Measurements from ENCODE around the gene IL2RG. TPM values are rescaled to one million over a fixed set of nuclear protein-coding genes. Genes with fewer than 3 reads are reported as not detected.

The IL2RG gene
- total RNA-seq, 1 donor from 2014 or later: 8.9 TPM

DNA sequence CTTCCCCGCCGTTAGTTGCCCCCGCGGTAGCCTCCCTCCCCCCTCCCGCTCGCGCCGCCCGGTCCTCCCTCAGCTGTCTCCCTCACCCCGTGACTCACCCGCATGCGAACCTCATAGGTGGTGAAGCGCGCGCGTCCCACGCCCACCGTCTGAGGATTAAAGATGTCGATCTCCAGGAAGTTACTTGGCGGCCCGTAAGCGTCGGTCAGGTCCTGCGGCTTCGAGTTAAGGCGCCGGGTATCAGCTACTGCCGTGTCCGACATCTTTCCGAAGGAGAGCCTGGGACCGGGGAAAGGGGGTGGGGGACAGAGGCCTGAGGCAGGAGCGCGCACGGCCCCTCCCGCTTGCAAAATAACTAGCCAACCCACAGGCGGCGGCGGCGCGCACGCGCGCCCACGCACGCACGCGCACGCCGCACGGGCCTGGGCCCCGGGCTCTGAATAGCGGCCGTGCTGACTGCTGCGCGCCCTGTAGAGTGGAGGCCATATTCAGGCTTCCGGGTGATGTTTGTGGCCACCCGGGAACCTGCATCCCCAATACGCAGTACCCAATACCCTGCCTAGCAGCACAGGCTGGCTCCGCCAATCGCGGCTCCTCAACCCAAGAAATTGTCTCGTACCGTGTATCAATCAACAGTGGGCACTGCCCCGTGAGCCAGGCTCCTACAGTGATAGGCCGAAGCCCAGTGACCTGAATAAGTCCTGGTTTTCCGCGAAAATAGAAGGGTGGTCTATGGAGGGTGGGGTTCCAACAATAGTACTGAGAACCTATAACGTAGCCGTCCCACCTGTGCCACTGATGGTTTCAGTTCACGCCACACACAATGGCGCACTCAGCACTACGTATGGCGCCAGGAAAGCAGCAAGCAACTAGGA is 43.1 kb downstream of the IL2RG start, which contains the start of gene SNX12:
TSS of gene SNX12 (minus strand) at position 291 of the 875 bp plus-strand sequence. CDS start at position 263, 28 bp downstream.
- peak; percentile 94 for DNase-seq (ENCODE audit: low spot score)

- no peak for DNase-seq (ENCODE audit: low spot score)
Observed at GRCh38 chrX:71067712-71068043, 43.7 kb downstream of the IL2RG start.

GRCh38 chrX:71067089-71067488 is 44.3 kb downstream of the IL2RG start:
- no peak for DNase-seq (ENCODE audit: low spot score)

- DNase-seq (ENCODE audit: low spot score): no peak
Observed at GRCh38 chrX:71060127-71060526, 51.2 kb downstream of the IL2RG start.

DNA sequence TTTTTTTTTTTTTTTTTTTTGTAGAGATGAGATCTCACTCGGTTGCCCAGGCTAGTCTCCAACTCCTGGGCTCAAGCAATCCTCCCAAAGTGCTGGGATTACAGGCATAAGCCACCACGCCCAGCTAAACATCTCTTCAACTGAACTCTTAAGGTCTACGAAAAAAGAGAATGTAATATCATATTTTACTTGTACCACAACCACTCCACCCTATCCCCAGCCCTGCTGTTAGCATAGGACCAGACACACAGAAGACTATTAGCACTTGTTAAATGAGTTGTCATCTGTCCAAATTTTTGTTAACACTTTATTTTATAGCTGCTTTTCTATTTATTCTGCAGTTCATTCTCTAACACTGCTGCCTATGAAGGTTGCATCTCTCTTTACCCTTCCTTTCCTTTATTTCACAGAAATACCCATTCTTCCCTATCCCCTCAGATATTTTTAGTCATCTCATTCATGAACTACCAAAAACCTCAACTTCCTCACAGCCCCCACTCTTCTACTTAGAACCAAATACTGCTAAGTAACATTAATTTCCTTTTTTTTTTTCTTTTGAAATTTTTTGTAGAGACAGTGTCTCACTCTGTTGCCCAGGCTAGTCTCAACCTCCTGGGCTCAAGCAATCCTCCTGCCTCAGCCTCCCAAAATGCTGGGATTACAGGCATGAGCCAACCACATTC is 53.4 kb downstream of the IL2RG start:
- DNase-seq (ENCODE audit: low spot score): no peak

Other genes starting within 250 kb of the IL2RG start
- 0.14 TPM for gene TEX11, start 202.9 kb downstream of the IL2RG start, total RNA-seq
- gene SLC7A3, start 180.5 kb downstream of the IL2RG start, total RNA-seq: 0.26 TPM
- 65.3 TPM for gene SNX12, start 43.2 kb downstream of the IL2RG start, total RNA-seq
- 42.3 TPM for gene FOXO4, start 15.7 kb downstream of the IL2RG start, total RNA-seq
- gene CXorf65, start 4.8 kb downstream of the IL2RG start, total RNA-seq: not detected
- 43.2 TPM for gene MED12, start 7.0 kb upstream of the IL2RG start, total RNA-seq
- 2.5 TPM for gene NLGN3, start 33.3 kb upstream of the IL2RG start, total RNA-seq
- gene GJB1, start 111.6 kb upstream of the IL2RG start, total RNA-seq: 228 TPM
- gene ZMYM3, start 142.6 kb upstream of the IL2RG start, total RNA-seq: 46.9 TPM
- gene NONO, start 172.1 kb upstream of the IL2RG start, total RNA-seq: 323 TPM
- 7.0 TPM for gene ITGB1BP2, start 190.2 kb upstream of the IL2RG start, total RNA-seq